ENCODE results near the gene MTG2.

Gene MTG2

DNA sequence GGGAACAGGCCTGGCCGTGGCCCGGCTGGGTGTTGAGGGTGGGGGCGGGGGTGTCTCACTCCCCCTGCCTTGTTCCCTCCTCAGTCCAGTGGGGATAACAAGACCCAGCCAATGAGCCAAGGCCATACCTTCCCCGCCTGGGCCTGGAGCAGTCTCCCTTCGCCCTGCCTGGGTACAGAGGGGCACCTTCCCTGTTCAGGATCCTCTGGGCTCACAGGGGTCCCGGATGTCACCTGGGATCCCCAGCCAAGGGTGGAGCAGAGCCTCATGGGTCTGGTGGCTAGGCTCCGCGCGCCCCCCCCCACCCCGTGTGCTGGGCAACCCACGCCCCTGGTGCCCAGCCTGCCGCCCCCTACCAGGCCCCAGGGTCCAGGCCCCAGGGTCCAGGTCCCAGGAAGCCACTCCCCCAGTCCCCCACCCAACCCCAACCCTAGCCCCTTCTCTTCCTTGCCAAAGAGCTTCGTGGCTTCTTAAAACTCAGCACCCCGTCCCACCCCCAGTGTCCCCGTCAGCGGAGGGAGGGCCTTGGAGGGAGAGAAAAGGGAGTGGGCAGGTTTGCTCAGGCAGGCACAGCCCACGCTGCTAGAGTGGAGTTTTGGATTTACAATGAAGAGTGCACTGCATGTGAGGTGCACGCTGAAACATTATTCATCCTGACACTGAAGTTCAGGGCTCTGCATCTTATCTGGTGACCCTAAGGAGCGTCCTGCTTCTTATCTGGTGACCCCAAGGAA, 25.4 kb downstream of the MTG2 start:
- no peak for DNase-seq

GRCh38 chr20:62208795-62209755, 26.2 kb downstream of the MTG2 start:
- DNase-seq: no peak

GRCh38 chr20:62209850-62210495, 27.1 kb downstream of the MTG2 start:
- no peak for DNase-seq

GRCh38 chr20:62210496-62210855, 27.6 kb downstream of the MTG2 start:
- no peak for DNase-seq

DNA sequence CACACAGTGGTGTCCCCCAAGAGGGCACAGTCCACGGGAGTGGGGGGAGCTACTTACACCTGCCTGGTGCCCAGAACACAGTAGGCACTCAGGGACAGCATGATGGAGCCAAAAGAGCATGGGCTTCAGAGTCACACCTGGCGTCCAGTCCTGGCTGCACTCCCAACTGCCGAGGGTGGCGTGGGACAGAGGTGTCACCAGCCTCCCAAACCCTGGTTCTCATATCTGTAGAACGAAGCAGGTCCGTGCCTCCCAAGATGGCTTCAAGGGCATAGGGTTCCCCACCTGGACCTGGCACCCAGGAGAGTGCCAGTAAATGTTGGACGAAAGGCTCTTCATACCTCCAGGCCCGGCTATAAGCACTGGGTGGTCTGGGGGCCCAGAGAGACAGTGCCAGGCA, 28.4 kb downstream of the MTG2 start:
- DNase-seq: no peak

GRCh38 chr20:62211769-62212288, 29.0 kb downstream of the MTG2 start:
- no peak for DNase-seq

DNA sequence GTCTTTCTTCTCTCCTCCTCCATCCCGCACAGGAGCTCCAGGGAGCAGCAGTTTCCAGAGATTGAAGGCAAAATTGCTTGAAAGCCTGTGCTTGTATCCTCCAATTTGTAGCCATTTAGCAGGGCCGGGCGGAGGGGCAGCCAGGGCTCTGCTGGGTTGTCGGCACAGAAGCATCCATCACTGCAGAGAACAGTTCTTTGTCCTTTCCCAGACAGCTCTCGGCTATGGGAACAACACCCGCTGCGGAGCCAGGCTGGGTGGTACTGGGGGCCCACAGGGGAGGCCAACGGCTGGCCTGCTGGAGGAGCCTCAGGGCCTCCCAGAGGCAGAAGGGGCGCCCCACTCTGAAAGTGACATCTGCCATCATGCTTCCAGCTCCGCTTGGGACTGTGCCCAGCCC, 29.5 kb downstream of the MTG2 start:
- no peak for DNase-seq

DNA sequence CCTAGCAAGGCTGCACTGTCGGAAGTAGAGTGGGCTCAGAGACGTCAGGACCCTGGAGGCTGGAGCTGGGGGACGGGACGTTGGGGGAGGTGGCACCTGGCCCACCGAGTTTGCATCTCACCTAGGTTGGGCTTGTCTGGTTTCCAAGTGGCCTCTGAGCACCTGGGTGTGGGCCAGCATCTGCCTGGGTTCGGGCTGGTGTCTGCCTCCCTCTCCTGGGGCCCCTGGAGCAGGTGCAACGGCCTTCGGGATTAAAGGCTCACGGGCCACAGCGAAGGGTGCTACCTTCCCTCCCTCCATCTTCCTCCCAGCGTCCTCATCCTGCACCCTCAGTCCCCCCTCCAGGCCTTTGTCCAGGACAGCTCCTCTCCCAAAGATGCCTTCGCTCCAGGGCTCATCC, 31.2 kb downstream of the MTG2 start:
- no peak for DNase-seq

GRCh38 chr20:62215020-62215990, 32.5 kb downstream of the MTG2 start:
- no peak for DNase-seq

DNA sequence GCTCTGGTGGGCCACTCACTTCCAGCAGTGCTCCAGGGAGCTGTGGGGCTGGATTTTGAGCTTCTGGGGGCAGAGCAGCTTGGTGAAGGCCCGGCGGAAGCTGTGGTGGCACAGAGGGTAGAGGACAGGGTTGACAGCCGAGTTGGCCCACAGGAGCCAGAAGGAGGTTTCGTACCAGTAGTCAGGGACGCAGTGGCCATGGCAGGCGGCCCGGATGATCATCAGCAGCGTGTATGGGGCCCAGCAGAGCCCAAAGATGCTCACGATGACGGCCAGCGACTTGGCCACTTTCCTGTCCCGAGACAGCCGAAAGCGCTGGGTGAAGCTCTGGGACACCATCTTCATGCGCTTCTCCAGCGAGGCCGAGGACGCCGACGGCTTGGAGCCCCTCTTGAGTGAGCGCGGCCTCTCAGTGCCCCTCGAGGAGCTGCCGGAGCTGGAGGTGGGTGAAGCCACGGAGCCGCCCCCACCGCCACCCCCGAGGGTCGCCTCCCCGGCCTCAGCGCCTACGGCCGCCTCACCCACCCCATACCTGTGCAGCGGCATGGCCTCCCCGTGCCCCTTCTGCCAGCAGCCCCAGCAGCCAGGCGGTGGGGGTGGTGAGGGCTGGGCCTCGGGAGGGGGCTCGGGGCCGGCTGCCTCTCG, 33.3 kb downstream of the MTG2 start:
- no peak for DNase-seq

DNA sequence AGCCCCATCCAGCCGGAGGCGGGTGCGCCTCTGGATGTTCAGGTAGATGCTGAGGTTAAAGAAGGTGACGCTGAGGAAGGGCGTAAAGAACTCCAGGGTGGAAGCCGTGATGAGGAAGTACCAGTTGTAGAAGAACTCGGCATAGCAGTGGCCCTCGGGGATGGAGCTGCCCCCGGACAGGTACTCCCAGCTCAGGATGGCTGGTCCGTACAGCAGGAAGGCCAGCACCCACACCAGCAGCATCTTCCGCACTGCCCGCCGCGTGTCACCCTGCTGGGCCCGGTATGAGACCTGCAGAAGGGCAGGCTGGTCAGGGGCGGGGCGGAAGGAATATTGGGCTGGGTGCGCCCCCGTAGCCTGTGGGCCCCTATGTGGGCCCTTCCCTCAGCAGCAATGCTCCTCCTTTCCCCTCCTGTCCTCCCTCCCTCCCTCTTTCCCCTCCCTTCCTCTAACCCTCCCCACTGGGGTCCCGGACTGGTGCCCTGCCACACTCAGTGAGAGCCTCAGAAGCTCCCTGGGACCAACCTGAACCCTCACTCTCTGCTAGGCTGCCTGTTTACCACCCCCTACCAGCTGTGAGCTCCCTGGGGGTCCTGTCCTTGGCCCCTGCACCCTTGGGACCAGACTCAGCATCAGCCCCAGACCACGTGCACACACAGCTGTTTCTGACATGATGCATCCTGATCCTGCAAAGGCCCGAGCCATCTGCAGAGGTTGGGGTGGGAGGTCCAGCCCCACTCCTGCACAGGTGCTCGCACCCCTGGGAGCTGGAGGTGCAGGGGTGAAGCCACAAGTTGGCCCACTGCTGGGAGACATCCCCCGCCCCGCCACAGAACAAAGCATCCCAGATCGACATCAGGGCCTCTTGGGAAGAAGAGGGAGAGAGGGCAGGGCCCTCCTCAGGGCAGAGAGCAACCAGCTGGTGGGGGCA, 34.1 kb downstream of the MTG2 start:
- DNase-seq: no peak

- DNase-seq: no peak
Measured at GRCh38 chr20:62217913-62218773, 35.3 kb downstream of the MTG2 start.

DNA sequence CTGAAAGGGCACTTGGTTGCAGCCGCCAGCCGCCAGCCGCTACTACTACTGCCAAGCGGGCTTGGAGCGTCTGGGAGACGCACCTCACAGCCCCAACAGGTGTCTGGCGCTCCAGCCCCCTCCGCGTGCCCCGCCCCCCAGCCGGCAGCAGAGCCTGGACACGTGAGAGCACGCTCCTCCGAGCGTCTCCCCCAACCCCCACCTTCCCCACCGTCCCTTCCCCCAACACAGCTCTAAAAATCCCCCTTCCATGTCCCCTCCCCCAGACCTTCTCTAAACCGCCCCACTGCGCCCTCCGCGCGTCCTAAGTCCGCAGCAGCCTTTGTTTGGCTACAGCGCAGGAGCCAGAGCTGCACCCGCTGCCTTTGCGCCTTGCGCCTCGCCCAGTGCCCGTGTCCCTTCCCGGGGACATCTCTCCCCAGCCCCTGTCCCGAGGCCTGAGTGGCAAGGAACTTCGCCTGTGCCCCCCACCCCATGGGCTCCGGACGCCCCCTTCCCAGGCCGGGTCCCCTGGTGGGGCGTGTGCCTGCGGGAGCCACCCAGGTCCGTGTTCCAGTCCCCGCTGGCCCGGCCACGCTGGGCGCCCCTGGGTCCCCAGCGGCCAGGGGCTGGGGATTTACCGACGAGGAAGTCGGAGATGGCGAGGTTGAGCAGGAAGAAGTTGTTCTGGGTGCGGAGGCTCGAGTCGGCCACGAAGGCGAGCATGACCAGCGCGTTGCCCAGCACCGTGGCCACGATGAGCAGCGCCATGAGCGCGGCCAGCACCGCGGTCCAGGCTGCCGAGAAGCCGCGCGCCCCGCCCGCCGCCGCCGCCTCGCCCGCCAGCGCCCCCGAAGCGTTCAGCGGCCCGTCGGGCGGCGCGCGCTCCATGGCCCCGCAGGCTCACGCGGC, 36.5 kb downstream of the MTG2 start:
- no peak for DNase-seq

DNA sequence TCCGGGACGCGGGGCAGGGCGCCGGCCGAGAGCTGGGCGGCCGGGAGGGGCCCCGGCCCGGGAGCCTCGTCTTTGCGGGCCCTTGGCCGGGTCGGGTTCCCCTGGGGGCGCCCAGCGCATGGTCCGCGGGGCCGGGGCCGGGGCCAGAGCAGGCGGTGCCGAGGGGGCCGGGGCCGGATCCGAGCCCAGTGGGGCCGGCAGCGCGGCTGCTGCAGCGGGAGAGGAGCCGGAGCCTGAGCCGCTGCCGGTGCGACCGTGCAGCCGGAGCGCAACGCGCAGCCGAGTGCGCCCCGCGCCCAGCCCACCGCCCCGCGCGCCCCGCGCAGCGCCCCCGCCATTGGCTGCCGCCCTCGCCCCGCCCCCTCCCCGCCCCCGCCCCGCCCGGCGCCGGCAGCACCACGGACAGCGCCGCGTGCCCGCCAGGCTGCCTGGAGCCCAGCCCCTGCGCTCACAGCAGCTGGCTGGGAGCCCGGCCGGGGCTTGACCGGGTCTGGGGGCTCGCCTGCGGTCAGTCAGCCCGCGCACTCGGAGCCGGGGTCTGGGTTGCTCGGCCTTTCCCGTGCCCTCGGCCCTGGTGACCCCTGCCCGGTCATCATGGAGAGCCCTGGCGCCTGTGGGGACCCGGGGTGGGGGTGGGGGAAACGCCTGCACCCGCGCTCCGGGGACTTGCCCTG, 37.3 kb downstream of the MTG2 start, which contains the start of gene HRH3:
Gene HRH3, minus strand, starts transcription at position 287 of the 674 bp plus-strand sequence. CDS start 308 bp downstream, outside the sequence.
- no peak for DNase-seq

- no peak for DNase-seq
Measured at GRCh38 chr20:62220666-62221568, 38.1 kb downstream of the MTG2 start.

- DNase-seq: no peak
Measured at GRCh38 chr20:62222266-62222850, 39.5 kb downstream of the MTG2 start.

All from NK-92 treated with Interleukin-12 subunit alpha and Interleukin-12 subunit beta, amount 100 ng/mL, for 24 hours (cell line).